ENCODE data around the gene TFG. TPM values are rescaled to one million over a fixed set of nuclear protein-coding genes. Genes with fewer than 3 reads are reported as not detected.

TFG gene
- total RNA-seq, 1 donor from 2014 or later = 64.8 TPM

GRCh38 chr3:100720426-100720825 is 11.1 kb downstream of the TFG start:
- no peak for TF ChIP-seq CTCF (IDR thresholded peaks at IDR 0.05; ENCODE audit: insufficient read depth, low read length, severe bottlenecking)
- no peak for DNase-seq (ENCODE audit: low read depth)
- Histone ChIP-seq H3K36me3 (ENCODE audit: control insufficient read depth, insufficient read depth, low read length) (peaks cover 9% of the 10 kb centered on the region), H3K4me3 (ENCODE audit: low read depth, low read length) (no peak overlapping the region), H3K27me3 (ENCODE audit: control insufficient read depth, insufficient read depth, low read length) (no peaks in the 10 kb centered on the region)
- FAIRE-seq = no peak

DNA sequence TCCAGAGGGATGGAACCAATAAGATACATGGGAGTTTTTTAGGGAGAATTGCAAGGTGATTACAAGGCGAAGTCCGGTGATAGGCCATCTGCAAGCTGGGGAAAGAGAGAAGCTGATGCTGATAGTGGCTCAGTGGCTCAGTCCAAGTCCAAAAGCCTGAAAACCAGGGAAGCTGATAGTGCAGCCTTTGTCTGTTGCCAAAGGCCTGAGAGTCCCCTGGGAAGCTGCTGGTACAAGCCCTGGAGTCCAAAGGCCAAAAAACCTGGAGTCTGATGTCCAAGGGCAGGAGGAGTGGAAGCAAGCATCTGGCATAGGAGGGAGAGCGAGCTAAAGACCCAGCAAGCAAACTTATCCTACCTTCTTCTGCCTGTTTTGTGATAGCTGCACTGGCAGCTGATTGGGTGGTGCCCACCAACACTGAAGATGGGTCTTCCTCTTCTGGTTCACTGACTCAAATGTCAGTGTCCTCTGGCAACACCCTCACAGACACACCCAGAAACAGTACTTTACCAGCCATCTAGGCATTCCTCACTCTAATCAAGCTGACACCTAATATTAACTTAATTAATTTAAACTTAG is 16.7 kb downstream of the TFG start:
- FAIRE-seq (no peak), DNase-seq (ENCODE audit: low read depth) (no peak)
- Histone ChIP-seq H3K27me3 (ENCODE audit: control insufficient read depth, insufficient read depth, low read length) (no peaks in the 10 kb centered on the region), H3K4me3 (ENCODE audit: low read depth, low read length) (no peak overlapping the region), H3K36me3 (ENCODE audit: control insufficient read depth, insufficient read depth, low read length) (peaks cover 7% of the 10 kb centered on the region)
- no peak for TF ChIP-seq CTCF (IDR thresholded peaks at IDR 0.05; ENCODE audit: insufficient read depth, low read length, severe bottlenecking)

- Histone ChIP-seq H3K4me3 (ENCODE audit: low read depth, low read length) (no peak overlapping the region), H3K27me3 (ENCODE audit: control insufficient read depth, insufficient read depth, low read length) (no peaks in the 10 kb centered on the region), H3K36me3 (ENCODE audit: control insufficient read depth, insufficient read depth, low read length) (peaks cover 4% of the 10 kb centered on the region)
- no peak for TF ChIP-seq CTCF (IDR thresholded peaks at IDR 0.05; ENCODE audit: insufficient read depth, low read length, severe bottlenecking)
- DNase-seq (ENCODE audit: low read depth) (no peak), FAIRE-seq (no peak)
These were observed 17.4 kb downstream of the TFG start for GRCh38 chr3:100726706-100727105.

DNA sequence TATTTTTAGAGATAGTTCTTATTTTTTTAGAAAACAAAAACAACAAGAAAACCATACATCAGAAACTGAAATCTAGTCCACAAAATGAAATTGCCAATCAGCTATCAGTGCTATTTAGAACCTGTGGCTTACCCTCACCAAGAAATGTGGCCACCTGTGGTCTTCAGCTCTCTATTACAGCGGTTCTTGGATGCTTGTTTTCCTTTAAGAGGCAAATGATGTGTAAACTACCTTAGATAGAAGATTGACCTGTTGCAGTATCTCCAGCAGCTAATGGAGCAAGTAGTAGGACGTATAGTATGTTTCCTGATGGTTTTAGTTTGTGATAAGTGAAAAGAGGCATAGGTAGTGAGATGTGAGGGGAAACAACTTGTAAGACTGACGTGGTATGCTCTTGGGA is 21.2 kb downstream of the TFG start:
- no peak for TF ChIP-seq CTCF (IDR thresholded peaks at IDR 0.05; ENCODE audit: insufficient read depth, low read length, severe bottlenecking)
- H3K27me3 ChIP-seq (ENCODE audit: control insufficient read depth, insufficient read depth, low read length) = no peaks in the 10 kb centered on the region
- no peak overlapping the region for H3K4me3 ChIP-seq (ENCODE audit: low read depth, low read length)
- H3K36me3 ChIP-seq (ENCODE audit: control insufficient read depth, insufficient read depth, low read length) = peaks cover 5% of the 10 kb centered on the region
- FAIRE-seq (no peak), DNase-seq (ENCODE audit: low read depth) (no peak)

DNA sequence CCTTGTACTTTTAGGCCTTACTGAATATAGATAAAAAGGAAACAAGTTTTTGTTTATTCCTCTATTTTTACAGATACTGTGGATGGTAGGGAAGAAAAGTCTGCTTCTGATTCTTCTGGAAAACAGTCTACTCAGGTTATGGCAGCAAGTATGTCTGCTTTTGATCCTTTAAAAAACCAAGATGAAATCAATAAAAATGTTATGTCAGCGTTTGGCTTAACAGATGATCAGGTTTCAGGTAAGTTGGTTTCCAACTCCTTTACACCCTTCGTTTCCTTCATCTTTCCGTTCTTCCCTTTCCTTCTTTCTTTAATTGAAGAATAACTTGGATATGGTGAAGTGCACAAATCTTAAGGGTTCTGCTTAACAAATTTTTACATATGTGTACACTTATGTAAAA is 23.1 kb downstream of the TFG start:
- FAIRE-seq (no peak), DNase-seq (ENCODE audit: low read depth) (no peak)
- no peak for TF ChIP-seq CTCF (IDR thresholded peaks at IDR 0.05; ENCODE audit: insufficient read depth, low read length, severe bottlenecking)
- Histone ChIP-seq H3K4me3 (ENCODE audit: low read depth, low read length) (no peak overlapping the region), H3K36me3 (ENCODE audit: control insufficient read depth, insufficient read depth, low read length) (peaks cover 2% of the 10 kb centered on the region), H3K27me3 (ENCODE audit: control insufficient read depth, insufficient read depth, low read length) (no peaks in the 10 kb centered on the region)

GRCh38 chr3:100737334-100737733 is 28.0 kb downstream of the TFG start:
- H3K36me3 ChIP-seq (ENCODE audit: control insufficient read depth, insufficient read depth, low read length) = peaks cover 7% of the 10 kb centered on the region
- peak; percentile 19 for TF ChIP-seq CTCF (IDR thresholded peaks at IDR 0.05; ENCODE audit: insufficient read depth, low read length, severe bottlenecking)
- DNase-seq (ENCODE audit: low read depth) = peak; percentile 51
- no peak for FAIRE-seq
- no peaks in the 10 kb centered on the region for H3K27me3 ChIP-seq (ENCODE audit: control insufficient read depth, insufficient read depth, low read length)
- no peak overlapping the region for H3K4me3 ChIP-seq (ENCODE audit: low read depth, low read length)
